Lower leg skin (tissue), 3 donors: ENCODE measurements around the gene APOBEC3H.

Experiments used
- CTCF ChIP-seq, 3 donors: fragments of 450-650 bp; IDR thresholded peaks; one replicate each; pipeline ENCODE4 v1.5.1; 2016; ENCODE audit warnings: antibody characterized with exemption in 3 of 3, mild to moderate bottlenecking in 3 of 3, moderate library complexity in 2 of 3
- POLR2A ChIP-seq, 2 donors: fragments of 450-650 bp; IDR thresholded peaks; one replicate each; pipeline ENCODE4 v1.6.1; 2016 to 2017; ENCODE audit warnings: antibody characterized with exemption in 2 of 2, mild to moderate bottlenecking in 1 of 2, moderate library complexity in 1 of 2

GRCh38 chr22:39146256-39147101 is 49.4 kb downstream of the APOBEC3H start:
- TF ChIP-seq CTCF (IDR thresholded peaks at IDR 0.05) (no peak), POLR2A (IDR thresholded peaks at IDR 0.05) (no peak)
